Vagina (tissue), 2 donors: ENCODE measurements around the gene COL27A1.

Source experiments
- CTCF ChIP-seq, 3 experiments: fragments of 450-650 bp in 2 of 3; fragments of 200-600 bp in 1 of 3; sonication (generic) in 1 of 3; IDR thresholded peaks; one replicate each; pipeline ENCODE4 v1.5.1; 2017 to 2019; ENCODE audit warnings: antibody characterized with exemption in 3 of 3, mild to moderate bottlenecking in 2 of 3, moderate library complexity in 2 of 3
- POLR2A ChIP-seq, 2 donors: fragments of 450-650 bp; IDR thresholded peaks; one replicate each; pipeline ENCODE4 v1.6.1; 2017; ENCODE audit warnings: antibody characterized with exemption in 2 of 2, mild to moderate bottlenecking in 2 of 2, moderate library complexity in 2 of 2

DNA sequence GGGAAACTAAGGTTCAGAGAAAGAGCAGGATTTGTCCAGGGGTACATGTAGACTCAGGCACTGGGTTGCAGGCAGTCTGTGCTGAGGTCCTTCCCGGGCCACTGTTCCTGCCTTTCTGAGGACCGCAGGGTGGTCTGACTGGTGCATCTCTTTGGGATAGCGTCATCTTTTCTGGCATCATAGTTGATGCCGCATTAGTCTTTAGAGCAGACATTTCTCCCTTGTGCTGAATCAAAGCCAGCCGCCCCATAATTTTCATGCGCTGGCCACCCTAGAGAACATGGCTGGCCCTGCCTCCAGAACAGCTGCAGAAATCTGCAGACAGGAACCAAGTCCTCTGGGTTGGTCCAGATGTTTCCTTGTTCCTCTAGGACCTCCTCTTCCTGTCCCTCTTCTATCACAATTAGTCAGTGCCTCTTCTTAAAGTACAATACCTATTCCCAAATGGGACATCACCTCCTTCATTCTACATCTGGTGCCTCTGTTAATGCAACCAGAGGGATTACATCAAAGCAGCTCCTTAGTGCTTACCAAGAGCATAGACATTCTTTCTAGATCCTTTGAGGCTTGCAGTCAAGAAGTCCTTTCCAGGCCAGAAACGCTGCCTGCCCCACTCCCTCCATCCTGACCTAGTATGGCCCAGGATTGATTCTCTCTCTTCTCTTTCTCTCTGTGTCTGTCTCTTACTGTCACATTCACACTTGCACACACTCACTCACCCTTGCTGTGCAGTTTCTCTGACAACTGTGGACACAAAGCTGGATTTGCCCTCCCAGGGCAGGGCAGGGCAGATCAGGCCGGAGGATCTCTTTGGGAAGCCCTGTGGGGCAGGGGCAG, 125.5 kb downstream of the COL27A1 start:
- no peak for TF ChIP-seq CTCF (IDR thresholded peaks at IDR 0.05)
- TF ChIP-seq POLR2A (IDR thresholded peaks at IDR 0.05), result no peak
